ENCODE data around the gene RAD51AP1.

Gene RAD51AP1

DNA sequence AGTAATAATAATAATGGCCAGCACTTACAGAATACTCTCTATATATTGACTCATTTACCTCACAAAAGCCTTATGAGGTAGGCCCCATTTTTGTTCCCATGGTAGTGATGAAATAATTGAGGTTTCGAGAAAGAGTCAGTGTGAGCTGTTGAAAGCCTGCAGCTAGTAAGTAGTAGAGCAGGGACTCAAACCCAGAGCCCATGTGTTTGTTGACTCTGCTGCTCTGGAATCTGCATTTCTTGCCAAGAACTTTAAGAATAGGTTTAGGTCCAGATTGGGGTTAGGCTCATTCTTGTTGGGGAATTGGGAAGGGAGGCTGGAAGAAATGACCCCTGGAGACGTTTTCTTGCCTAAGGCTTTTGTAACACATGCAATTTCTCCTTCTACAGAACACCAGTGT is 51.3 kb downstream of the RAD51AP1 start:
- no peak for TF ChIP-seq ZNF274 (IDR thresholded peaks at IDR 0.05; ENCODE audit: low read depth, low read length)
- H3K4me3 ChIP-seq (ENCODE audit: low read length) = no peak overlapping the region

DNA sequence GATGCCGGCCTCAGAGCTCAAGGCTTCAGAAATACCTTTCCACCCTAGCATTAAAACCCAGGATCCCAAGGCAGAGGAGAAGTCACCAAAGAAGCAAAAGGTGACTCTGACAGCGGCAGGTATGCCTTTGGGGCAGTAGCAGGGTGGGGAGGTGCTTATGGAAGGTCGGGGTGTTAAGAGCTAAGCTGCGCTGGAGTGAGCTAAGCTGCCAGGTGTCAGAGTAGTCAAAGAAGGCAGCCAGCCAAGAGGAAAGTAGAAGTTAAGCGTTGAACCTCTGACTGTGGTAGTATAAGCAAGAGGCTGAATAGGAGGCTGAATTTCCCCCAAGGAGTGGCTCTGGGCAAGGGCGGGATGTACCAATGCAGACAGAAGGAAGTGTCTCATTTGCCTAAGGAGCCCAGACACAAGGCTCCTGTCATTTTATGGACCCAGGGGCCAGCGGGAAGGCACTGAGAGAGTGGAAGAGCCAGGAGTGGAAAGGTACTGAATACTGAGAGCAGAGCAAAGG is 52.5 kb downstream of the RAD51AP1 start:
- no peak for TF ChIP-seq ZNF274 (IDR thresholded peaks at IDR 0.05; ENCODE audit: low read depth, low read length)
- H3K4me3 ChIP-seq (ENCODE audit: low read length) = no peak overlapping the region

DNA sequence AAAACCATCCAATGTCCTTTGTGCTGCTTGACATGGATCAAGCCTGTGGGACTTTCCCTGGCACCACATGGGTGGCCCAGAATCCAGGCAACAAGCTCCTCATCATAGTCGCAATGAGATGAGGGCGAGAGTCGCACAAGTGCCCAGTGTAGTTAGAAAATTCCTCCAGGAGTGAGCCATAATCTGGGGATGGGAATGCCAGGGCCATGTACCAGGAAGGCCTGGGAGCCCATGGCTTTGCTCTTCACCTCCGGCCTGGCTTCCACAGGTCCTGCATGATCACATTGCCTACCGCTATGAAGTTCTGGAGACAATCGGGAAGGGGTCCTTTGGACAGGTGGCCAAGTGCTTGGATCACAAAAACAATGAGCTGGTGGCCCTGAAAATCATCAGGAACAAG is 57.2 kb downstream of the RAD51AP1 start:
- TF ChIP-seq ZNF274 (IDR thresholded peaks at IDR 0.05; ENCODE audit: low read depth, low read length) = no peak

DNA sequence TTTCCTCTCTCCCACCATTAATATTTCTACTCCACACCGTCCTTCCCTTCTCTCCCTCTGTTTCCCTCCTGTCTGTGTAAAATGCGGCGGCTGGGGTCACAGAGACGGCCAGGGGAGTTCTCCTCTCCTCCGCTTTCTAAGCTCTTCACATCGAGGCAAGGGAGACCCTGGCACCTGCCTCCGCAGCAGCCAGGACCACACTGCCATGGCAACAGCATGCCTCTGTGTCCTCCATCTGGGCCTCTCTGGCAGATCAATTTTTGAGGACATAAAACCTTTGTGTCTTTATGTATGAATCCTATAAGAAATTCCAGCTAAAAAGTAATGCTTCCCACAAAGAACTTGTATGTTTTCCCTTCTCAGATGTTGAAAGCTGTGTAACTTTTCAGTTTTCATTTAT is 64.7 kb downstream of the RAD51AP1 start:
- H3K4me3 ChIP-seq (ENCODE audit: low read length) = no peak overlapping the region
- no peak for TF ChIP-seq ZNF274 (IDR thresholded peaks at IDR 0.05; ENCODE audit: low read depth, low read length)

More for the DNA sequence above, 57.2 kb downstream of the RAD51AP1 start:
- H3K4me3 ChIP-seq (ENCODE audit: low read length) = no peak overlapping the region

DNA sequence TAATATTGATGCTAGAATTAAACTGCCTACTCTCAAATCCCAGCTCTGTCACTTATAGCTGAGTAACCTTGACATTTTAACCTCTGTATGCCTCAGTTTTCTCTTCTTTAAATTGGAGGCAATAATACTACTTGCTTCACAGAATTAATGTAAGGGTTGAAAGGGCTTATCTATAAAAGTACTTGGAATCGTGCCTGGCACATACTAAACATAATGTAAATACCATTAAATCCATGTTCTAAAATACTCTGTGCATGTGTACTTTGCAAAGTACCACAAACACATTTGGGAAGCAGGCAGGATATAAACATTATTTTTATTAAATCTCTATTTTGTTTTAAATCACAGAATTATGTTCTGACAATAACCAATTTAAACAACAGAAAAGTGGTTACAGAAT is 65.3 kb downstream of the RAD51AP1 start:
- H3K4me3 ChIP-seq (ENCODE audit: low read length) = no peak overlapping the region
- TF ChIP-seq ZNF274 (IDR thresholded peaks at IDR 0.05; ENCODE audit: low read depth, low read length) = no peak

DNA sequence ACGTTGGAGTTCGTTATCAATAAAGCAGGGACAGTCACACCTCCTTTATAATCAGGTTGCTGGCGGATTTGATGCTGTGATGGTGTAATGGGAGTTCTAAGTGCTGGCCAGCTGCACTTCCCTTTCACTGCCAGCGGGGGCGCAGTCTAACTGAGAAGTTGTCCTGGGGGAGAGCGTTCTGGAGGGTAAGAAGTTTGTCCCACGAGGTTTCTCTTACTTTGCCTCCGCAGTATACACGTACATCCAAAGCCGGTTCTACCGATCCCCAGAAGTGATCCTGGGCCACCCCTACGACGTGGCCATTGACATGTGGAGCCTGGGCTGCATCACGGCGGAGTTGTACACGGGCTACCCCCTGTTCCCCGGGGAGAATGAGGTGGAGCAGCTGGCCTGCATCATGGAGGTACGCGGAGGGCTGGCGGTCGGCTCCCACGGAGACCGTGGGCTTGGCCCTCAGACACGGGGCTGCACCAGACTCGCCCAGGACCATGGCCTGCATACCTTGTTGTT is 66.0 kb downstream of the RAD51AP1 start:
- H3K4me3 ChIP-seq (ENCODE audit: low read length) = peak overlapping the region; percentile 89
- TF ChIP-seq ZNF274 (IDR thresholded peaks at IDR 0.05; ENCODE audit: low read depth, low read length) = no peak

DNA sequence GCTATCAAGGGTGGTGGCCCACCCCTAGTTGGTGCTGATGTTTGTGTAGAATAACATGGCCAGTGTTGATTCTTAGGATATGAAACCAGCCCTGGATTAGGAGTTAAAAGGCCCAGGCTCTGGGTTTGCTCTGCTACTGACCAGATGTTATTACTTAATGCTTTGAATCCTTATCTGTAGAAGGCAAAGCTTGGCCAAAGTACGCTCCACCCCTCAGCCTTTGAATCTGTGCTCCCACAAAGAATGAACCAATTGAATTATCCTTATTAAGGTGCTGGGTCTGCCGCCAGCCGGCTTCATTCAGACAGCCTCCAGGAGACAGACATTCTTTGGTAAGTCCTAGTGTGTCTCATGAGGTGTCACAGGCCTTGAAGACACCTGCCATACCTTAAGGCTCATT is 68.4 kb downstream of the RAD51AP1 start:
- no peak overlapping the region for H3K4me3 ChIP-seq (ENCODE audit: low read length)
- no peak for TF ChIP-seq ZNF274 (IDR thresholded peaks at IDR 0.05; ENCODE audit: low read depth, low read length)

DNA sequence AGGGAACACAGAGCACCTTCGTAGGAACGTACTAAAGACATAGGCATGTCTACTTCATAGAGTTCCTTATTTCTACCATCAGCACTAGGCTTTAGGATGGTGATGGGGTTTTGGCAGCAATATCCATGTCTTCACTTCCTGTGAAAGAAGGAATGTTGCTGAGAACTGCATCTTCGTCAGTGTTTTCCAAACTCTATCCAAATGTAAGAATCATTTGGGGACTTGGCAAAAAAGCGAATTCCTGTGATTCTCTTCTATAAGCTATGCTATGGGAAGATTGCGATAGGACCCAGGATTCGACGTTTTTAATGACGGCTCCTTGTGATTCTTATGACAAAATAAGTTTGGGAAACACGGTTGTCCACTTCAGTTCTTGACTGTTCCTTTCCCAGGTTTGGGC is 70.4 kb downstream of the RAD51AP1 start:
- no peak for TF ChIP-seq ZNF274 (IDR thresholded peaks at IDR 0.05; ENCODE audit: low read depth, low read length)
- no peak overlapping the region for H3K4me3 ChIP-seq (ENCODE audit: low read length)

All from GM08714 (cell line).